GM23248 (cell line): ENCODE data around the gene CLIP2.

Experiments used
- EZH2 ChIP-seq: fragments of 200-600 bp; sonication (generic); IDR thresholded peaks from 2 replicates; pipeline ENCODE4 v1.6.1; 2018; ENCODE audit warnings: antibody characterized with exemption, mild to moderate bottlenecking; ENCODE audit not compliant: insufficient read depth, poor library complexity, severe bottlenecking
- EZH2phosphoT487 ChIP-seq: fragments of 200-600 bp; sonication (generic); IDR thresholded peaks from 2 replicates; pipeline ENCODE4 v1.6.1; 2018; ENCODE audit warnings: antibody characterized with exemption, moderate library complexity, mild to moderate bottlenecking, low read depth; ENCODE audit not compliant: insufficient read depth

GRCh38 chr7:74365322-74366022, 76.3 kb downstream of the CLIP2 start:
- TF ChIP-seq EZH2 (no peak), EZH2phosphoT487 (no peak)
